GM12865 (cell line): Measurements from ENCODE around the gene ITGB3.

Experiments
- DNase-seq: peaks from one replicate; pipeline ENCODE4 v3.0.0; 2010; ENCODE audit warnings: low read depth
- H3K4me3 ChIP-seq: 2 replicates; pipeline ENCODE4 v1.5.1; 2011; ENCODE audit warnings: mild to moderate bottlenecking, low read depth, low read length, control low read depth
- TF ChIP-seq, protein P1 (sequence below): IDR thresholded peaks from 2 replicates; pipeline ENCODE4 v1.5.1; 2011; ENCODE audit warnings: low read length, control low read depth, low read depth, inconsistent platforms; ENCODE audit not compliant: insufficient read depth; ENCODE audit errors: missing control alignments

The ITGB3 gene

GRCh38 chr17:47276868-47277267 lies 23.2 kb downstream of the ITGB3 start:
- H3K4me3 ChIP-seq, result no peak overlapping the region
- TF ChIP-seq, protein P1, sequence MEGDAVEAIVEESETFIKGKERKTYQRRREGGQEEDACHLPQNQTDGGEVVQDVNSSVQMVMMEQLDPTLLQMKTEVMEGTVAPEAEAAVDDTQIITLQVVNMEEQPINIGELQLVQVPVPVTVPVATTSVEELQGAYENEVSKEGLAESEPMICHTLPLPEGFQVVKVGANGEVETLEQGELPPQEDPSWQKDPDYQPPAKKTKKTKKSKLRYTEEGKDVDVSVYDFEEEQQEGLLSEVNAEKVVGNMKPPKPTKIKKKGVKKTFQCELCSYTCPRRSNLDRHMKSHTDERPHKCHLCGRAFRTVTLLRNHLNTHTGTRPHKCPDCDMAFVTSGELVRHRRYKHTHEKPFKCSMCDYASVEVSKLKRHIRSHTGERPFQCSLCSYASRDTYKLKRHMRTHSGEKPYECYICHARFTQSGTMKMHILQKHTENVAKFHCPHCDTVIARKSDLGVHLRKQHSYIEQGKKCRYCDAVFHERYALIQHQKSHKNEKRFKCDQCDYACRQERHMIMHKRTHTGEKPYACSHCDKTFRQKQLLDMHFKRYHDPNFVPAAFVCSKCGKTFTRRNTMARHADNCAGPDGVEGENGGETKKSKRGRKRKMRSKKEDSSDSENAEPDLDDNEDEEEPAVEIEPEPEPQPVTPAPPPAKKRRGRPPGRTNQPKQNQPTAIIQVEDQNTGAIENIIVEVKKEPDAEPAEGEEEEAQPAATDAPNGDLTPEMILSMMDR, result no peak
- no peak for DNase-seq

GRCh38 chr17:47277921-47278320 lies 24.3 kb downstream of the ITGB3 start:
- no peak overlapping the region for H3K4me3 ChIP-seq

GRCh38 chr17:47278561-47278960 lies 24.9 kb downstream of the ITGB3 start:
- TF ChIP-seq, protein P1, result no peak
- H3K4me3 ChIP-seq, result peak overlapping the region; percentile 22

More at GRCh38 chr17:47277921-47278320, 24.3 kb downstream of the ITGB3 start:
- no peak for DNase-seq
- TF ChIP-seq, protein P1, result no peak

DNA sequence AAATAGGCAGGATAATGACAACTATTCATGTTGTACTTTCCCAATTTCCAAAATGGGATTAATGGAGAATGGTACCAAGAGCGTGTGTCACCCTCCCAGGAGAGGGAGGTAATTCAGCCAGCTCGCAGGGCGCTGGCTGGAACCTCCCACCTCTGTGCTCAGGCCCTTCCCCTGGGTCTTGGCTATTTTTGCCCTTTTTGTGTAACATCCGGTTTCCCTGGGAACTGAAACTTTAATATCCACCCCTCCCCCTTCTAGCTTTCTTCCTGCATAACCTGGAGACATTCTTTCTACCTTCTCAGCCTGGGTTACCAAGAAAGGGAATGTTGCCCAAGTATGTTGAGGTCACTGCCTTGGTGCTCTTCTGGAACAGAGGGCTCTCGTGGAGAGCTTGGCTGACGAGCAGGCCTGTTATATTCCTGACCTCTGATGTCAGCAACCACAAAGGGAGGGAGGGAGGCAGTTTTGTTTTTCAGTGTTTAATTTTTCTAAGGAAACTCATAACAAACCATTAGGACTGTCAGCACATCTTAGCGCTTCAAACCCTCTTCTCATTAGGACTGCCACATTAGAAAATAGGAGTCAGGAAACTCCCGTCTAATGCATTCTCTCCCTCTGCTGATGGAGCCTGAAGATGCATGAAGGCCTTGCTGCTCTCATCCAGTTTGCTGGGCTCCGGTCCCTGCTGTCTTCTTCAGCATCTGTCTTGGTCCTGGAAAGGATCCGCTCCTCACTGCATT lies 25.6 kb downstream of the ITGB3 start:
- H3K4me3 ChIP-seq, result peak overlapping the region; percentile 22
- TF ChIP-seq, protein P1, result no peak
- peak; percentile 90 for DNase-seq

More at GRCh38 chr17:47278561-47278960, 24.9 kb downstream of the ITGB3 start:
- DNase-seq, result peak; percentile 35

DNA sequence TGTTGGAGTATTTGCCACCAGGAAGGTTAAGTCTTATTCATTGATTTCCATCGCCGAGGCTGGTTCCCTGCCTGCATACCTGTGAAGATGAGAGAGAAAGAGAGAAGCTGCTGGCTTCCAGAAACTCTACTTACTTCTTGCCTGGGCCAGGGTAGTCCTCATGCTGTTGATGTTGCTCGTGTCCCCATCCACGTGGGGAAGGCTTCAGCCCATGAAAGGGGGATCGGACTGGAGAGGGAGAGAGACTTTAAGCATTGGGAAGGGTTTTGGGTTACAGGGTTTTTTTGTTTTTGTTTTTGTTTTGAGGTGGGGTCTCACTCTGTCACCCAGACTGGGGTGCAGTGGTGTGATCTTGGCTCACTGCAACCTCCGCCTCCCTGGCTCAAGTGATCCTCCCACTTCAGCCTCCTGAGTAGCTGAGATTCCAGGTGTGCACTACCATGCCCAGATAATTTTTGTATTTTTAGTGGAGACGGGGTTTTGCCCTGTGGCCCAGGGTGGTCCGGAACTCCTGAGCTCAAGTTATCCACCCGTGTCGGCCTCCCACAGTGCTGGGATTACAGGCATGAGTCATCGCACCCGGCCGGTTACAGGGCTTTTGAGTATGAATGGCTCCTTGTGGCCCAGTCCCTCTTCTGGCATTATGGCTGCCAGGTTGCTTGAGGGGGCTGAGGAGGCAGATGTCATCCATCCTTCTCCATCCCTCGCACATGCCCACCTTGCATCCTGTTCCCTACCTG lies 26.6 kb downstream of the ITGB3 start:
- TF ChIP-seq, protein P1, result no peak
- no peak overlapping the region for H3K4me3 ChIP-seq

DNA sequence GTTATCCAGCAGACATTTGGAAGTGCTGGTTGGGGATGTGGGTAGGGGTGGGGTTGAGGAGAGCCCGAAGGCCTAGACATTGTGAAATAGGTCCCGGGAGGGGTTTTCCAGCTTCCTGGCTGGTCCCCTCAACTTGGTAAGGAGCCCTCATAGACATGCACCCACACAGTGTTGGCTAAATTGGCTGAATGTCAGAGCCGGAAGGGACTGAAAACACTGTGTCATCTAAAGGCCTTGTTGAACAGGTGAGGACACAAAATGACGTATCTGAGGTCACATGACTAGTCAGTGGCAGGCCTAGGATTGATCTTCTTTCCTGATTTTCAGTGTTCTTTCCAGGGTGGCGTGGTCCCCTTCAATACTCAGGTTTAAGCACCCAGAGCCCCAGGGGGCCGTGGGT lies 27.6 kb downstream of the ITGB3 start:
- TF ChIP-seq, protein P1, result no peak
- H3K4me3 ChIP-seq, result no peak overlapping the region
- no peak for DNase-seq

More for the DNA sequence above, 26.6 kb downstream of the ITGB3 start:
- no peak for DNase-seq
